ENCODE measurements around the gene CELSR1.

CELSR1 gene

DNA sequence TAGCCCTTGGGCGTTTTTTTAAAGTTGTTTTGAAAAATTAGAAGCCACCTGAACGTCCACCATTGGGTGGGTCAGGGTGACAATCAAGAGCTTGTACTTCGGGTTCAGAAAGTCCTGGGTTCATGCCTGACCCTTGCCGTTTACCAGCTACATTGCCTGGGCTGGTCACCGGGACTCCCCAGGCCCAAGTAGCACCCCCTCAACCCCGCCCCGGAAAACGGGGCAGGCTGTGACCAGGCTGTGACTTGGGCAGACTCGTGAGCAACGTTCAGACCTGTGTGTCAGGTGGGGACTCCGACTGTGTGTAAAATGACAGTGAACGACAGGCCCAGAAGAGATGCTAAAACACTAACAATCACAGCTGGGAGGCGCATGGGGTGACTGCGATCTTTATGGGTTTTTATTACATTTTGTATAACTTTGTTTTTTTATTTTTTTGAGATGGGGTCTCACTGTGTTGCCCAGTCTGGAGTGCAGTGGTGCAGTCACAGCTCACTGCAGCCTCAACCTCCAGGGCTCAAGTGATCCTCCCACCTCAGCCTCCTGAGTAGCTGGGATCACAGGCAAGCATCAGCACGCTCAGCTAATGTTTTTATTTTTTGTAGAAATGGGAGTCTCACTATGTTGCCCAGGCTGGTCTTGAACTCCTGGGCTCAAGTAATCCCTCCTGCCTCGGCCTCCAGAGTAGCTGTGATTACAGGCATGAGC lies 145.1 kb downstream of the CELSR1 start:
- DNase-seq = no peak

DNA sequence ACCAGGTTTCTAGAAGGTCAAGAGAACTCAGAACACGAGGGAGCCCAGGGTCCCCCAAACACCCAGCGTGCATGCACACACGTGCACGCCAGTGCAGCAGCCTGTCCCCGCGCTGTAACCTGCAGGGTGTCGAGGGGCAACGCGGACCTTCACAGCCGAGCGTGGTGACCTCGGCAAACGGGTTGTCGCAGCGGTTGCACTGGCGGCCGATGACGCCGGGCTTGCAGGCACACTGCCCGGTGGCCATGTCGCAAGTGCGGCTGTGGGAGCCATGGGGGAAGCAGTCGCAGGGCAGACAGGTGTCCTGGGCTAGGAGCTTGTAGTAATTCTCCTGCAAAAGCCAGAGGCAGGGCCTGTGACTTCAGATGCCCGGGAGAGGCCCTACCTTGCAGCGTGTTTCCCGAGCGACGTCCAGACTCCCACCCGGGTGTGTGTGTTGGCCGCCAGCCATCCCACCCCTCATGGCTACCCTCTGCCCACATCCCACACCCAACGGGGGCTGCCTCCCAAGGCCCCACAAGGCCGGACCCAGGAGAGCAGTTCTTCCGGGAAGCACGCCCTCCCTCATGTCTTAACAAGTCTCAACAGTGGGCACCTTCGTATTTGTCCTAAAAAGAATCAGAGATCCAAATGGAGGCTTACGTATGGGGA lies 145.8 kb downstream of the CELSR1 start:
- DNase-seq = no peak

DNA sequence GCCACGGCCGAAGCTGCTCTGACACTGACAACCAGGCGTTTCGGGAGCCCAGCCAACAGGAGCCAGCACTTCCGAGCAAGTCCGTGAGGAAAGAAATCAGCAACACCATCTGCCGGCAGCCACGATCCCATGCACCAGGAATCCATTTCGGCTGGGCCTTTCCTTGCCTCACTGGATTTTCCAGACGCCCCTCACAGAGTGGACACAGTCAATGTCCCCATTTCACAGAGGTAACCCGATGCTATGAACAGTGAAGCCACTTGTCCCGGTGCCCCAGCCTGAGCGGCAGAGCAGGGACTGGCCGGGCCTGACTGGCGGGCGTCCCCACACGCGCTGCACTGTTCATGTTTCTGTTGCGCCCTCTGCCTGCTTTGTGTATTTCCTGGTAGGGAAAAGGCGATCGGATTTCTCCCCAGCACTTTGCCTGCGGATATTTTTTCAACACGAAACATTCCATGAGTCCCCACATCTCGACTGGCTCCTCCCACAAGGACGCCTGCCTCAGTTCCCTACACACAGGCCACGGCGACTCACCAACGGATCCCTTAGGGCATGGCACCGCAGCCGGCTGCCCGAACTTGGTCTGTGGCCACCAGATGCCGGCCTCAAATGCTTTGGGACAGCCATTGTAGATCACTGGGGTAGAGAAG lies 146.6 kb downstream of the CELSR1 start:
- peak; percentile 0 to 14 for DNase-seq

DNA sequence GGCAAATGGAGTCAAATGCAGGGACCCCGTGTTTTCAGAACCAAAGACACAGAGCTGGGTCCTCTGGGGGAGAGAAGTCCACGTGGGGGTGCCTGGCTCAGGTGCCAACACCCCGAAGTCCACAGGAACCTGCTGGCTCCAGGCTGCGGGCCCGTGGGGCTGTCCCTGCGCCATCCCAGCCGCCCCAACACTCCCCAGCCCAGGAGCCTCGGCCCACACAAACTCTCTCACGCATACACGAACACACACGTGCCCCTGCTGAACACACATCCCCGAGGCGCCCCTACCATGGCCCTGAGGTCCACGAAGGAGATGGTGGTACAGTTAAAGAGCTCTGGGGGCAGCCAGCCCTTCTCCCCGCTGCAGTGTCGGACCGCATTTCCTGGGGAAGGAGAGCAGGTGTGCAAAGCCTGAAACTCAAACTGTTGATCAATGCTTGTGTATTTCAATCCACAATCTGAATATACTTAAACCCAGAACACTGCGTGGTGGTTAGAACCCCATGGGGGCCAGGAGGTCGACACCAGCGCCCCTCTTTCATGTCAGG lies 147.2 kb downstream of the CELSR1 start:
- DNase-seq = no peak

DNA sequence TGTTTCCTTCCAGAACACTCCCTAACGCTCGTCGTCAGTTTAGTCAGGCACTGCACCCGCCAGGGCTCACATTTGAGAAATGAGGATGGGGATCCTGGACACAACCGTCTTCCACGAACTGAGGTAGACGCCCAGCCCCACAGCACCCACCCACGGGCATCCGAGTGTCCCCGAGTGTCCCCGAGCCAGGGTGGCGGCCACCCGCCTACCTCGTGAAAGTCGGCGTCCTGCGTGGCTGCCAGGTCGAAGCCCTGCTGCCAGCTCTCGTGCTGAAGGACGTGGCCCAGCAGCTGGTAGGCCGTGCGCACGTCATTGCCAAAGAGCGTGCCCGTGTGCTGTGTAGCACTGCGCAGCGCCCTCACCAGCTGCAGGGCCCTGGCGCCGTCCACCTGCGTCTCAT lies 148.3 kb downstream of the CELSR1 start:
- no peak for DNase-seq

DNA sequence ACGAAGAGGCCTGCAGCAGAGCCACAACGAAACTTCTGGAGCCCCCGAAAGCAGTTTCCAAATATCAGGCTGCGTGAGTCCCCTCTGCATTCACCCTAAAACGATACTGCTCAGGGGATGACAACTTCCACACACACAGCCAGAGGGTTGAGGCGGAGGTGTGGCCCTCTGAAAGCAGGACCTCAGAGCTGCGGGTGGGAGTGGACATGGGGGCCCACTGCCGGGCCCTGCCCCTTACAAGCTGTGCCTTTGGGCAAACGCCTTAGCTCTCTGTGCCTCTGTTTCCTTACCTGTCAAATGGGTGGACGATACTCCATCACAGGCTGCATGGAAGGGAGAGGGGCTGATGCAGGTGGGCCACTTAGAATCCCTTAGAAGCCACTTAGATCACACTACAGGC lies 148.8 kb downstream of the CELSR1 start:
- no peak for DNase-seq

DNA sequence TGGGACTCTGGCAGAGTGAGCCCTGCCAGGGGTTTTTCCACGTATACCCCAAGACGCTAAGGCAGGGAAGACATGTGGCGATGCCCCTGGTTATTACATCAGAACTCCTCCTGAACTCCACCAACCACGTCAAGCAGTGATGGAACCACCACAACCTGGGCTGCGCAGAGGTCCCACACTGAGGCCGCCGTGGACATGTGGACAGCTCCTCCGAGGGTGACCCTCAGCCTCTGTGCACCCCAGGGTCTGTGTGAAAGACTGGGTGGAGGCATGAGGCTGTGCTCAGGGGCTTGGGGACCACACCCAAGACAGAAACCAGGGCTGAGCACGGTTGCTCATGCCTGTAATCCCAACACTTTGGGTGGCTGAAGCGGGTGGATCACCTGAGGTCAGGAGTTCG lies 149.7 kb downstream of the CELSR1 start:
- DNase-seq = no peak

DNA sequence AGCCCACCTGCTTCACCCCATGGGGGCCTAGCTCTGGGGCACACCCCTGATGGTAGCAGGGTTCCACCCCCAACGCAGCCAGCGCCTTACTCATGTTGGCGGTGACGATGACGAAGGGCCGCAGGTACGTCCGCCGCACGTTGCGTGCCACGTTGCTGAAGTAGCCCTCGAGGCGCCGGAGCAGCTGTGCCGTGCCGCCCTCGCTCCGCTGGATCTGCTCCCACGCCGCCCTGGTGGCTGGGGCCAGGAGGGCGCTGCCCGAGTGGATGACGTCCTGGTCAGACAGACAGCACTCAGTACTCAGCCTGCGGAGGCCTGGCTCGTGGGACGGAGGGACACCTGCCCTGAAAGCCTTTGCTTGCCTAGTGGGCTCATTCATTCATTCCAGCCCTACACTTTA lies 151.1 kb downstream of the CELSR1 start:
- no peak for DNase-seq

DNA sequence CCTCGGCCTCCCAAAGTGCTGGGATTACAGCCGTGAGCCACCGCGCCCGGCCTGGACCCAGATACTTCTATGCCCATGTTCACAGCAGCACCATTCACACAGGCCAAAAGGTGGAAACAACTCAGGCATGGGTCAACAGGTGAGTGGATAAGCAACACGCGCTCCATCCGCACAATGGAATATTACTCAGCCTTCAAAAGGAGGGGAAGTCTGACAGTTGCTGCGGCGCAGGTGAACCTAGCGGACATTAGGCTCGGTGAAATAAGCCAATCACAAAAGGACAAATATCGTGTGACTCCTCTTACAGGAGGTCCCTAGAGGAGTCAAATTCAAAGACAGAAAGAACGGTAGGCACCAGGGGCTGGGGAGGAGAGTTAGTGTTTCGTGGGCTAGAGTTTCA lies 154.9 kb downstream of the CELSR1 start:
- DNase-seq = no peak

DNA sequence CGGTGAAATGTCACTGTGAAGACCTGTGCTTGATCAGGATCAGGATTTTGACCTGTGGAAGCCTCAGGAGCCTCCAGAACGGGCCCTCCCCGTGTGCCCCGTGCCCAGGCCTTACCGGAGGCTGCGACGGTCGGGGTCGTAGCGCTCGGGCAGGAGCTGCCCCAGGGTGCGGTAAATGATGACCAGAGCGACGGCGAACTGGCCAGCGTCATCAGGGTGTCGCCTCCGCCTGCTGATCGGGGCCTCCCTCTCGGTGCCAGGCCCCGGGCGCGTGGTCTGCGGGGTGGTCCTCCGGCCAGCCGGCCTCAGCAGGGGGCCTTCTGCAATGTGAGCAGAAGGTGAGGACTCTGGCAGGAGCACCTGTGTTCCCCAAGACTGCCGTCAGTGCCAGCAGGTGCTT lies 155.7 kb downstream of the CELSR1 start:
- no peak for DNase-seq

DNA sequence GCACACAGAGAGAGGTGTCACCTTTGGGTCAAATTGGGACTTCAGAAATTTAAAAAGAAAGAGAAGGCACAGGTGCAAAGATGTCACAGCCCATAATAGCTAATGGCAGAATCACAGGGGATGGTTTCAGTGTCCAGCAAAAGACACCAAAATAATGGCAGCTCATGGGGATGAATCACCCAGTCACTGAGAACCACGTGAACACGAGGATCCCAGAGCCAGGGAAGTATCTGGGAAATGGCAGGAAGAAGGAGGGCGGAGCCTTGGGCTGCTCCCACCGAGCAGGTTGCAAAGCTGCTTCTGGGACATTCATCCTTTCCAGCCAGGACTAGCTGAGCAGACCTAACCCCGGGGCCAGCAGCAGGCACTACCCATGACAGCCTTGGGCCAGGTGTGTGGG lies 156.3 kb downstream of the CELSR1 start:
- DNase-seq = no peak

DNA sequence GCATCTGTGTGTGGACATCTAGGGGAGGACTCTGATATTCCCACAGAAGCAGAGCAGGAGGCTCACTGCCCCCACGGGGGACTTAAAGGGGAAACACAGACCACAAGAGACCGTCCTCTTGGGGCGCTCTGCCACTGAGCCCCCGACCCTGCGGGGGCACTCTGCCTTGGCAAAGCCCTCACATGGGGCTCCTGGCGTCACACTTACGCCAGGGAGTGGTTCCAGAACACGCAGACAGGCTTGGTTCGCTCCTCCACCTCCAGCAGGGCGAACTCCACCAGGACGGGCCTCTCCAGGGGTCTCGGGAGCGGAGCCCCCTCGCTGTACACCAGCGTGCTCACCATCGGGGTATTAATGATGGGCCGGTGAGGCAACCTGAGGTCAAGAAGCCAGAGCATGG lies 156.8 kb downstream of the CELSR1 start:
- DNase-seq = no peak

DNA sequence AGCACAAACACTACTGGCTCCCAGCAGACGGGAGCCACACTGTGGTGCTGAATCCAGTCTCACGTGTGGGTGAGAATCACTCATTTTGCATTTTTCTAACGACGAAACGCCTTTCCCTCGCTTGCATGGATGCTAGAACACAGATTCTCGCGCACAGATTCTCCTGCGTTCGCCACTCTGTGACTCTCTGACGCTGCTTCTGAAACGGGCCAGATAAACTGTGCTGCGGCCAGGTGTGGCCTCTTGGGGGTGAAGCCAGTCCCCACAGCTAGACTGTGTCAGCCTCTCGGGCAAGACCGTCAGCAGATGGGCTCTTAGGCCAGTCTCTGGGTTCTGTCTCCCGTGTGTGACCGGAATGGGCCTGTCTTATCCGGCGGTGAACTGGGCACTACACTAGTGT lies 157.4 kb downstream of the CELSR1 start:
- DNase-seq = no peak

DNA sequence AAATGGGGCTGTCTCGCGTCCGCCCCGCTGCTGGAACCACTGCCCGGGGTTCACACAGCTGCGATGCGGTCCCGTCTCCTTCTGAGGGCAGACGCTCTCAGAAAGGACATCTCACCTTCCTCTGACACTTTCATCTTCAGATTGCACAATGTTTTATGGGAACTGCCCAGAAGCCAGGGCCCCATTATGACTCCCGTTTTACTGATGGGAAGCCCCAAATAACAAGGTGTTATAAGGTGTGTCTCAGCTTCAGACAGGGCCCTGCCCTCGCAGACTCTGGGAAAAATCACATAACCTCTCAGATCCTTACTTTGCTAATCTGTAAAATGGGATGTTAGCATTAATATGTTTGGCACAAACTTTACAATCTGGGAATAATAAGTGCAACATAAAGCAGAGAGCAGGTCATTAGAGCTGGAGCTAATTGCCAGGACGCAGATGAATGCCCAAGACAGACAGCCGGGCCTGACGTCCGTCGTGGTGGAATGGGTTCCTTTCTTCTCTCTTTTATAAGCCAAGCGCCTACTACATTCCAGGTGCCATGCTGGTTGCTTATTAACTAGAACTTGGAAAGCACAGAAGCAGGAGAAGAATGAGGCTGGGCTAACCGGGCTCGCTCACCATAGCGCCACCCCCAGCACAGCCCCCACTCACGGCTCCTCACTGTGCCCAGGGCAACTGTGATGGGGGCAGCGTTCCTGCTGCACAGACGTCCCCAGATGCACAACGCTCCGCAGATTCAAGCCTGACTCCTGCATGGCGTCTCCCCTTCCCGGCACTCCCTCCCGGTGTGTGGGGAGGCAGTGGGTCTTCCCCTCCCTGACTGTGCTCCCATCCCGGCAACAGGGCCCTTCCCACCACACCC lies 158.1 kb downstream of the CELSR1 start:
- DNase-seq = no peak

DNA sequence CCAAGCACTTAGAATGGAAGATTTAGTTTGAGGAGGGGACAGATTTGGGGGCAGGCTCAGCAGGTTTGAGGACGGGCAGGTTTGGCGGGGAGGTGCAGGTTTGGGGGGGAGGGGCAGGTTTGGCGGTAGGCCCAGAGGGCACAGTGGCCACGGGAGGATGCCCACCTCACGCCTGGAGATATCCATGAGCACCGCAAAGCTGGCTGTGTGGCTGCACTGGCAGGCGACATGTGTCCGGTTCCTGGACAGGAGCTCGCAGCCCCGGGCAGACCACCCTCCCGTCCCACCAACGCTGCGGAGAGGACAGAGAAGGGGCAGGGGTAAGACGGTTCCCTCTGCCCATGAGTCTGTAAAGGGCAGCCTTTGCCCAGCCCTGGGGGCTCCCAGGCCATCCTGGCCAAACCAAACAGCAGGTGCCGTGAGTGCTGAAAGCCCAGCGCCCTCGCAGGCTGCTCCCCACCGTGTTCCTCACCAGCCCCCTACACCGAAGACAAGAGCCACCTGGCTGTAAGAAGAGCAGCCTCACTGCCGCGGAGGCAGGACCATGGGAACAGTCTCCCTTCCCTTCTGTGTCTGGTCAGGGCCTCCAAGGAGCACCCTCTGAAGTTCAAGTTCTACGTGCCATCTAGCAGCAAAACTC lies 158.9 kb downstream of the CELSR1 start:
- DNase-seq = no peak

DNA sequence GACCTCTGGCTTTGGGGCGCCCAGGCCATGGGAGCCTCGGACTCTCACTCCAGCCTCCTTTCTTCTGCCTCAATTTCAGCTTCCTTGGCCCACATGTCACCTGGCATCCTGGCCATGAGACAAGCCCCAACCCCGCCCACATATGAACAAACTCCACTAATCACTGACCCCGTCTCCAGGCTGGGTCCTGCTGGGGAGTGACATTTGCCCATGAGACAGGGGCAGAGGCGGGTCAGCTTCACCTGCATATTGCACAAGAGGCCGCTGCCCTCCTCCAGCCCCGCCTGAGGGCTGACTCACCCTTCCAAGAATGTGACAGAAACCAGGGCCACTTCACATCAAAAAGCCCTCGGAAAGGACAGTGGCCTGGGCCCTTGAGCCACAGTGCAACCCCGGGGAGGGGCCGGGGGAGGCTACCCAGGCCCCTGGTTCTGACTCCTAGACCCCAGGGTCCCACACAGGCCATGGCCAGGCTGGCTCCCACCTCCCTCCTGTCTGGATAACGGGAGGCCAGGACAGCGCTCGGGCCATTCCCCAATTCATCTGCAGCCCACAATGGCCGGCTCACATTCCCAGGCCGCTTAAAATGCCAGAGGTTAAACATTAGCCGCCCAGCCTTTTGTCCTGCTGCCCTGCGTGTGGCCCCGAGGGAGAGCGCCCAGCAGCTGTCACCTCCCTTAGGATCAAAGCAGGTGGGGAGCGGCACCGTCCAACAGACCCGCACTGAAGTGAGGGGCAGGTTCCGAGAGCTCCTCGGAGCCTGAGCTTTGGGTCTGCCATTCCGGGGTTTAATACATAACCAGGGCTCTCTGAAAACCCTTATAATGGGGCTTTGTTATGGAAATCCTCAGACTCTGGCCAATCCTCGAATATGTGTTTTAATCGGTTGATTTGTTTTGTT lies 159.6 kb downstream of the CELSR1 start:
- no peak for DNase-seq

DNA sequence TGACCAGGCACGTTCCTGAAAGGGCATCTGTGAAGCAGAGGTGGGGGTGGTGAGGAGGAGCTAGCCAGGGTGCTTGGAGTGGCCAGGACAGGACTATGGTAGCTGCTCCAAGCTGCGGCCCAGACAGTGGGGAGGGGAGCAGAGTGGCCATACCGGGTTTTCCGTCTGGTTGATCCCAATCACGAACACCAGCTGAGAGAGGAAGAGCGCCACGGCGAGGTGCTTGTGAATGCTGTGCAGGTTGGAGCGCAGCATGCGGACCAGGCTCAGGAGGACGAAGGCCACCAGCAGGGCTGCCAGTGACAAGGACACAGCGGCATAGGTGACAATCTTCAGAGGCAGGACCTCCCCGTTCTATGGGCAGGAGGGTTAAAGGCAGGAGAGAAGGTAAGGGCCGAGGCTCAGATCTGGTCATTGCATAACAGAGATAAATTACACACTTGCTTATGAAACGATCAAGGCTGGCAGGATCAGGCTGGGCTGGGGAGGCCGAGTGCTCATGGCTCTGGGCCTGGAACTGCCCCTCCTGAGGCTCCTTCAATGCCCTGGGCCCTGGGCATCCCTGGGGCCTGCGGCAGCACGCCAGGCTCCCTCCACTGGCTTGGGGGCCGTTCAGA lies 160.4 kb downstream of the CELSR1 start:
- no peak for DNase-seq

DNA sequence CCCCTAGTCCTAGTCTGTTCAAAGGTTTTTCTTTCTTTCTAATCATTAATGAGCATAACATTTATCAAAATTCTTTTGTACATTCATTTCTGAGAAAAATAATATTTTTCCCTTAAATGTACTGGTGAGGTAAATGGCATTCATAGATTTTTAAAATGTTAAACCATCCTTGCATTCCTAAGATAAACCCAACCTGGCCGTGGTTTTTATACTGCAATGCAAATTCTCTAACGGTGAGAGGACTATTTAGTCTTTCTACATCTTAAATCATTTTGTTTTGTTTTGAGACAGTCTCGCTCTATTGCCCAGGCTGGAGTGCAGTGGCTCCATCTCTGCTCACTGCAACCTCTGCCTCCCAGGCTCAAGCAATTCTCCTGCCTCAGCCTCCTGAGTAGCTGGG lies 161.3 kb downstream of the CELSR1 start:
- DNase-seq = no peak

DNA sequence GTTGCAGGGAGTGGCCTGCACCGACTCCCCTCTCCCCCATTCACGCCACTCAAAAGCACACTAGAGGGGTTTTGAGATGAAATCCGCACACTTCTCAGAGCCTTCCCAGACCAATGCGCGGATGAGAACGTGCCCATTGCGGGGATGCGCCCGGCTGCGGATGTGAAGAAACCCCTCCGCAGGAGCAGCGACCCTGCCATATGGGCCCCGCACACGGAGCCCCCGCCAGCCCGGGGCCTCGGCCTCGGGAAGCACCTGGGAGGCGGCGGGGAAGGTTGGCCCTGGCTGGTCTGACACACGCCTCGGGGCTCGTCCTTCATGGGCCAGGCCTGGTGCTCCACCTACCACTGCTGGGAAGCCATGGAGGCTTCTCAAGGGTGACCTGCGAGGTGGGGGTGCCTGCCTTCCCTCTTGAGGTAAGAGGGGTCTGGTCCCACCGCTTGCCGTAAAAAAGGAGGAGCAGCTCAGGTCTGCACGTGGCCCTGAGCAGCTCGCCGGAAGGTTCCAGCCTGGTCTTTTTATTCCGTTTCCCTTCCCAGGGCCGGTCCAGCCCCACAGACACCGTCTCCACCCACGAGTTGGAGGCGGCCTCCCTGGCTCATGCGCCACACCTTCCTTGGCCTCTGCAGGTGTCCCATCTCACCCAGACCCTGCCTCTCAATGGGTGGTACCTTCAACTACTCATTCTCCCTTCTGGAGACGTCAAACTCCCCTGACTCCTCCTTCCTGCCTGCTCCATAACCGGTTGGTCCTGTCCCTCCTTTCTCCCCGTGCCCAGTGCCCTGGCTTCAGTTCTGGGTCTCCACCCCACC lies 162.6 kb downstream of the CELSR1 start:
- DNase-seq = no peak
